Heart right ventricle (tissue), 16 donors: ENCODE measurements around the gene KCTD14. TPM values are rescaled to one million over a fixed set of nuclear protein-coding genes. Genes with fewer than 3 reads are reported as not detected.

Experiments used
- ATAC-seq, 8 donors: fragments of 200-7000 bp; cut with Tn5 transposase; one replicate each; pipeline ENCODE4 v1.9.1; 2020; ENCODE audit warnings: mild to moderate bottlenecking in 8 of 8, moderate library complexity in 8 of 8, moderate number of reproducible peaks in 1 of 8
- DNase-seq, 2 donors: peaks; one replicate each; pipeline ENCODE4 v3.0.0-alpha.2; 2020
- H3K27ac ChIP-seq, 10 donors: fragments of 200-600 bp; sonication (generic) in 2 of 10; one replicate each; pipeline versions ENCODE4 v1.5.0 to v1.8.0; 2020 to 2022; ENCODE audit warnings: mild to moderate bottlenecking in 3 of 10
- H3K27me3 ChIP-seq, 7 donors: fragments of 200-600 bp; one replicate each; pipeline ENCODE4 v1.8.0; 2021 to 2022; ENCODE audit warnings: mild to moderate bottlenecking in 2 of 7
- H3K36me3 ChIP-seq, 9 donors: fragments of 200-600 bp; sonication (generic) in 1 of 9; one replicate each; pipeline versions ENCODE4 v1.5.0 to v1.8.0; 2020 to 2022; ENCODE audit warnings: mild to moderate bottlenecking in 2 of 9
- H3K4me1 ChIP-seq, 9 donors: fragments of 200-600 bp; sonication (generic) in 1 of 9; one replicate each; pipeline versions ENCODE4 v1.5.0 to v1.8.0; 2020 to 2022; ENCODE audit warnings: mild to moderate bottlenecking in 4 of 9
- H3K4me3 ChIP-seq, 10 donors: fragments of 200-600 bp; sonication (generic) in 2 of 10; one replicate each; pipeline versions ENCODE4 v1.5.0 to v1.8.0; 2020 to 2022; ENCODE audit warnings: mild to moderate bottlenecking in 7 of 10, moderate library complexity in 2 of 10
- H3K9me3 ChIP-seq, 11 donors: fragments of 200-600 bp in 10 of 11; sonication (generic) in 2 of 11; one replicate each; pipeline versions ENCODE4 v1.5.0 to v1.8.0; 2013 to 2022; ENCODE audit warnings: mild to moderate bottlenecking in 2 of 11, control low read depth in 1 of 11, moderate library complexity in 1 of 11
- CTCF ChIP-seq, 9 donors: fragments of 200-600 bp; sonication (generic) in 2 of 9; IDR thresholded peaks; one replicate each; pipeline versions ENCODE4 v1.5.0 to v1.8.0; 2021 to 2022; ENCODE audit warnings: antibody characterized with exemption in 9 of 9, mild to moderate bottlenecking in 5 of 9, moderate library complexity in 1 of 9
- WGBS, 2 donors: extraction: QIAGEN DNeasy Blood & Tissue Kit; methylation state at CpG; one replicate each; pipeline ENCODE4 v1.1.7; 2013; ENCODE audit warnings: inconsistent platforms in 1 of 2; 5-methylcytosine and 5-hydroxymethylcytosine counted together
- intact Hi-C, 10 donors: fragments of 100-400 bp; cut with DNase I; formaldehyde crosslinking; loops; one replicate each; pipeline versions ENCODE4 v1.11.1 to v1.14.2; 2022
- polyA plus RNA-seq, 2 donors: library from polyadenylated mRNA; stranded (reverse); fragments of 200-250 nt; gene quantifications; one replicate each; pipeline ENCODE4 v1.2.3, GENCODE V29; 2013
- total RNA-seq, 10 donors: library from RNA; stranded (reverse); fragmentation: NEBNext Ultra II Directional in 3 of 10; extraction: Animal tissue kit (Norgen Biotek cat#: 25700) in 3 of 10; gene quantifications; one replicate each; pipeline versions ENCODE4 v1.2.1 to v1.2.4, GENCODE V29; 2021 to 2023
- donor health status: Arrhythmogenic right ventricular cardiomyopathy.
- donor health status: ischemic (EF 13 %, LVEDD 7.1; RV severe dilation, severe dysfunction).
- donor health status: healthy with polysubstance abuse.
- donor health status: DM: no; HTN: yes; CAD: no.
- donor health status: DM: no; HTN: no; CAD: no.
- donor health status: ischemic (EF 25% LVEDD 6.9; RV normal size, moderate dysfunction).
- donor health status: ischemic (EF 25% LVEDD 5.7; RV mildly dilated, moderate dysfunction).
- donor health status: healthy.
- donor health status: DM: yes; HTN: yes; CAD: no.
- donor health status: Ischemic cardiomyopathy.
- donor health status: ischemic (EF 35%, LVEDD 5.7; RV mildly dilated, moderate dysfunction).
- donor health status: nonischemic (EF 11% LVEDD 7.7; RV severe dilation, severe dysfunction).
- donor health status: DM: yes; HTN: yes; CAD: no.
- donor health status: PGD.
- donor health status: ischemic (EF 29% LVEDD 5.4; RV normal size, mild dysfunction).
- donor health status: nonischemic (EF 23%, LVEDD 6.1; RV moderate dilation, normal function).

Gene KCTD14
- total and polyA plus RNA-seq, 12 donors, result 0.15 to 0.53 (median 0.21) TPM; not detected in 1

- ATAC-seq, result peak in 1 of 8 donors; percentile 37
- Histone ChIP-seq H3K4me1 (peaks cover 0 to 22% (median 10%) of the 10 kb centered on the region in 9 donors), H3K9me3 (no peaks in the 10 kb centered on the region), H3K27me3 (no peaks in the 10 kb centered on the region), H3K4me3 (no peak overlapping the region), H3K27ac (no peak overlapping the region), H3K36me3 (no peaks in the 10 kb centered on the region)
- intact Hi-C loops, result loop anchor here in 1 of 10 donors (10.0 kb wide), 1 partner anchor 57 kb away; no protein-coding TSS in a partner anchor
- no peak for DNase-seq
- WGBS, 2 donors, result 84 to 85% methylated on average over 9 of the region's 9 CpGs
- no peak for TF ChIP-seq CTCF (IDR thresholded peaks at IDR 0.05)
Measured at GRCh38 chr11:78037825-78038620, 14.9 kb upstream of the KCTD14 start.

- ATAC-seq (peak in 1 of 8 donors; percentile 36), DNase-seq (no peak)
- Histone ChIP-seq H3K36me3 (no peaks in the 10 kb centered on the region), H3K27ac (no peak overlapping the region), H3K4me3 (no peak overlapping the region), H3K4me1 (peaks cover 0 to 22% (median 10%) of the 10 kb centered on the region in 9 donors), H3K9me3 (no peaks in the 10 kb centered on the region), H3K27me3 (no peaks in the 10 kb centered on the region)
- WGBS, 2 donors, result 70 to 71% methylated on average over 3 of the region's 3 CpGs
- intact Hi-C loops, result loop anchor here in 1 of 10 donors (10.0 kb wide), 1 partner anchor 58 kb away; no protein-coding TSS in a partner anchor
- TF ChIP-seq CTCF (IDR thresholded peaks at IDR 0.05), result no peak
Measured at GRCh38 chr11:78037056-78037455, 14.0 kb upstream of the KCTD14 start.

- H3K36me3 ChIP-seq, result no peaks in the 10 kb centered on the region
- no peak for ATAC-seq
Measured at GRCh38 chr11:78036313-78036712, 13.2 kb upstream of the KCTD14 start.

GRCh38 chr11:78034623-78035022, 11.5 kb upstream of the KCTD14 start:
- Histone ChIP-seq H3K4me3 (no peak overlapping the region), H3K27me3 (no peaks in the 10 kb centered on the region), H3K9me3 (no peaks in the 10 kb centered on the region), H3K27ac (no peak overlapping the region), H3K36me3 (no peaks in the 10 kb centered on the region), H3K4me1 (peaks cover 0 to 16% (median 12%) of the 10 kb centered on the region in 9 donors)
- intact Hi-C loops, result loop anchor here in 1 of 10 donors (10.0 kb wide), 1 partner anchor 60 kb away; no protein-coding TSS in a partner anchor
- TF ChIP-seq CTCF (IDR thresholded peaks at IDR 0.05), result no peak
- WGBS, 2 donors, result 68 to 74% methylated on average over 10 of the region's 10 CpGs
- DNase-seq, result no peak
- no peak for ATAC-seq

More at GRCh38 chr11:78036313-78036712, 13.2 kb upstream of the KCTD14 start:
- 87 to 91% methylated on average over 3 of the region's 3 CpGs for WGBS, 2 donors
- H3K27ac ChIP-seq, result no peak overlapping the region
- no peaks in the 10 kb centered on the region for H3K9me3 ChIP-seq
- no peaks in the 10 kb centered on the region for H3K27me3 ChIP-seq
- TF ChIP-seq CTCF (IDR thresholded peaks at IDR 0.05), result no peak
- H3K4me1 ChIP-seq, result peaks cover 0 to 22% (median 10%) of the 10 kb centered on the region in 9 donors
- intact Hi-C loops, result loop anchor here in 1 of 10 donors (10.0 kb wide), 1 partner anchor 58 kb away; no protein-coding TSS in a partner anchor
- no peak overlapping the region for H3K4me3 ChIP-seq
- no peak for DNase-seq
